Prostate gland (tissue), 2 donors: ENCODE measurements around the gene PDZD4. TPM values are rescaled to one million over a fixed set of nuclear protein-coding genes. Genes with fewer than 3 reads are reported as not detected.
A peak's percentile ranks its signal among the peaks of the same experiment; 100 is the strongest.

Source experiments
- DNase-seq: peaks from one replicate; pipeline ENCODE4 v3.0.0-alpha.2; 2019; ENCODE audit warnings: low spot score
- H3K27ac ChIP-seq, 2 donors: fragments of 200-600 bp; sonication (generic); 2 replicates each; pipeline ENCODE4 v1.5.1; 2017 to 2019
- H3K27me3 ChIP-seq: fragments of 200-600 bp; sonication (generic); replicated peaks from 2 replicates; pipeline ENCODE4 v1.5.1; 2019; ENCODE audit not compliant: insufficient read depth
- H3K36me3 ChIP-seq, 2 donors: fragments of 200-600 bp; sonication (generic); 1 replicate in 1 of 2; 2 replicates in 1 of 2; pipeline versions ENCODE4 v1.5.1 to v1.8.1; 2017 to 2019
- H3K4me1 ChIP-seq: fragments of 200-600 bp; sonication (generic); replicated peaks from 2 replicates; pipeline ENCODE4 v1.5.1; 2019
- H3K4me3 ChIP-seq, 2 donors: fragments of 200-600 bp; sonication (generic); 2 replicates each; pipeline ENCODE4 v1.5.1; 2017 to 2019
- H3K9me3 ChIP-seq: fragments of 200-600 bp; sonication (generic); 2 replicates; pipeline ENCODE4 v1.5.1; 2017
- CTCF ChIP-seq, 4 experiments: fragments of 200-600 bp in 2 of 4; fragments of 450-650 bp in 2 of 4; sonication (generic) in 2 of 4; IDR thresholded peaks; 1 replicate in 3 of 4; 2 replicates in 1 of 4; pipeline ENCODE4 v1.5.1; 2016 to 2019; ENCODE audit warnings: antibody characterized with exemption in 4 of 4, mild to moderate bottlenecking in 2 of 4, moderate library complexity in 2 of 4
- POLR2A ChIP-seq: fragments of 450-650 bp; IDR thresholded peaks from one replicate; pipeline ENCODE4 v1.6.1; 2016; ENCODE audit warnings: antibody characterized with exemption, mild to moderate bottlenecking
- POLR2AphosphoS5 ChIP-seq: sonication (generic); formaldehyde crosslinking; IDR thresholded peaks from one replicate; pipeline ENCODE4 v1.6.1; 2017; ENCODE audit warnings: antibody characterized with exemption
- WGBS: methylation state at CpG from one replicate; pipeline ENCODE4 v1.1.5; 2018; 5-methylcytosine and 5-hydroxymethylcytosine counted together
- intact Hi-C: fragments of 100-400 bp; cut with DNase I; formaldehyde crosslinking; loops from one replicate; pipeline ENCODE4 v1.14.2; 2022
- total RNA-seq, 2 donors: library from RNA; depleted of rRNA; stranded (reverse); fragments of >200 nt; gene quantifications; one replicate each; pipeline ENCODE4 v1.1.0, GENCODE V29; 2016

The PDZD4 gene
- total RNA-seq, 2 donors from 2014 or later, result 7.2 to 16.8 TPM

- intact Hi-C loops, result no loop called here
- DNase-seq, result no peak
- peak within 1 kb of the TSS in 1 of 2 donors; percentile 51 for H3K27ac ChIP-seq
- no peaks in the 10 kb centered on the region for H3K27me3 ChIP-seq
- no peak within 1 kb of the TSS for H3K4me3 ChIP-seq
- TF ChIP-seq CTCF (IDR thresholded peaks at IDR 0.05) (no peak), POLR2A (no peak), POLR2AphosphoS5 (no peak)
- H3K36me3 ChIP-seq, result no peaks in the 10 kb centered on the region
- 30% methylated on average over 2 of the region's 52 CpGs for WGBS
- no peaks in the 10 kb centered on the region for H3K9me3 ChIP-seq
- no peaks in the 10 kb centered on the region for H3K4me1 ChIP-seq
Observed at GRCh38 chrX:153780678-153781427, 49.5 kb downstream of the PDZD4 start, which contains the start of gene SRPK3. TSS of gene SRPK3 (plus strand) at chrX:153781041. CDS start at chrX:153781087, 46 bp downstream.

GRCh38 chrX:153779891-153780677 lies 50.3 kb downstream of the PDZD4 start:
- H3K4me1 ChIP-seq, result no peaks in the 10 kb centered on the region
- WGBS, result 94% methylated on average over 11 of the region's 18 CpGs
- no peaks in the 10 kb centered on the region for H3K36me3 ChIP-seq
- H3K27me3 ChIP-seq, result no peaks in the 10 kb centered on the region
- TF ChIP-seq CTCF (IDR thresholded peaks at IDR 0.05) (no peak), POLR2AphosphoS5 (no peak)
- no peak for DNase-seq
- H3K27ac ChIP-seq, result peak overlapping the region in 1 of 2 donors; percentile 51
- H3K4me3 ChIP-seq, result no peak overlapping the region
- no peaks in the 10 kb centered on the region for H3K9me3 ChIP-seq
- intact Hi-C loops, result no loop called here

GRCh38 chrX:153778684-153779101 lies 51.7 kb downstream of the PDZD4 start:
- Histone ChIP-seq H3K4me1 (no peaks in the 10 kb centered on the region), H3K27me3 (no peaks in the 10 kb centered on the region), H3K36me3 (no peaks in the 10 kb centered on the region), H3K4me3 (no peak overlapping the region), H3K27ac (no peak overlapping the region), H3K9me3 (no peaks in the 10 kb centered on the region)
- WGBS, result 51% methylated on average over 5 of the region's 16 CpGs
- intact Hi-C loops, result no loop called here
- no peak for DNase-seq
- TF ChIP-seq POLR2A (no peak), CTCF (IDR thresholded peaks at IDR 0.05) (no peak), POLR2AphosphoS5 (no peak)

GRCh38 chrX:153778181-153778580 lies 52.2 kb downstream of the PDZD4 start:
- no peaks in the 10 kb centered on the region for H3K9me3 ChIP-seq
- WGBS, result 60% methylated on average over 2 of the region's 17 CpGs
- no peaks in the 10 kb centered on the region for H3K36me3 ChIP-seq
- no peaks in the 10 kb centered on the region for H3K27me3 ChIP-seq
- H3K27ac ChIP-seq, result no peak overlapping the region
- no peak overlapping the region for H3K4me3 ChIP-seq
- H3K4me1 ChIP-seq, result no peaks in the 10 kb centered on the region
- no peak for TF ChIP-seq CTCF (IDR thresholded peaks at IDR 0.05)
- no peak for TF ChIP-seq POLR2AphosphoS5
- TF ChIP-seq POLR2A, result no peak
- no peak for DNase-seq
- intact Hi-C loops, result no loop called here
